BJ (cell line): Measurements from ENCODE around the gene S100A1. TPM values are rescaled to one million over a fixed set of nuclear protein-coding genes. Genes with fewer than 3 reads are reported as not detected.
"Not testable (repeated sequence)": the region's sequence is repeated elsewhere in the genome, so short reads cannot be mapped to it uniquely, and the experiment has no call there.

Source experiments
- CTCF ChIA-PET: fragments of 350-600 bp; formaldehyde crosslinking; extraction: SDS; loops from one replicate; lab custom pipeline; 2021; ENCODE audit warnings: antibody characterized with exemption, inconsistent platforms; lab: Yijun Ruan, JAX
- POLR2A ChIA-PET: fragments of 300-600 bp; sonication (Branson Sonifier 250); formaldehyde crosslinking; extraction: SDS; loops from one replicate; lab custom pipeline; 2021; ENCODE audit warnings: antibody characterized with exemption; lab: Charles Lee
- DNase-seq: peaks from one replicate; pipeline ENCODE4 v3.0.0-alpha.2; 2011; ENCODE audit warnings: low read depth
- H3K27me3 ChIP-seq: 2 replicates; pipeline ENCODE4 v1.6.0; 2011; ENCODE audit warnings: low read length; ENCODE audit not compliant: control insufficient read depth, insufficient read depth
- H3K36me3 ChIP-seq: 2 replicates; pipeline ENCODE4 v1.5.1; 2011; ENCODE audit warnings: low read length; ENCODE audit not compliant: control insufficient read depth, insufficient read depth
- H3K4me3 ChIP-seq: 2 replicates; pipeline ENCODE4 v1.5.1; 2011; ENCODE audit warnings: low read depth, mild to moderate bottlenecking, control low read depth, low read length
- CTCF ChIP-seq: IDR thresholded peaks from 2 replicates; pipeline ENCODE4 v1.5.1; 2011; ENCODE audit warnings: low read depth, mild to moderate bottlenecking, control low read depth, inconsistent platforms, low read length, moderate library complexity; ENCODE audit not compliant: insufficient read depth
- polyA plus RNA-seq: library from polyadenylated mRNA; depleted of rRNA; stranded (reverse); fragments of >200 nt; gene quantifications from 2 replicates; pipeline ENCODE4 v1.2.3, GENCODE V29; 2011

S100A1 gene
- polyA plus RNA-seq, 1 experiment = 0.71 TPM

DNA sequence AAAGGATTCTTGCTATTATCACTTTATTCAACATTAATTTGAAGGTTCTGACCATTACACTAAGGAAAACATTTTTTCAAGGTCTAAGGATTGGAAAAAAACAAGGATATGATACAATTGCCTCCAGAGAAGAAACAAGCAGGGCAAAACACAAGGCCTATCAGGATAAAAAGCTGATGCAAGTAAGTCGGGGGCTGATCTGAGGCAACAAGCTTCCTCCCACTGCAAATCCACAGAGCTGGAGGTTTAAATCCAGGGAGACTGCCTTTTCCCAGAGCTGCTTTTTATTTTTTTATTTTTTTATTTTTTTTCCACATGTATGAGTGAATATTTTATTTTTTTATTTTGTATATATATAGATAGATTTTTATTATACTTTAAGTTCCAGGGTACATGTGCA lies 43.2 kb upstream of the S100A1 start:
- no peak for DNase-seq
- no peak for TF ChIP-seq CTCF
- ChIA-PET CTCF (interaction anchor here (0.7 to 1.7 kb wide), 6 partner anchors 8 to 252 kb away, joined by 3 to 8 read pairs (median 4); partner anchors contain the start of gene S100A13), POLR2A (no interaction called here)
- H3K4me3 ChIP-seq = no peak overlapping the region
- no peaks in the 10 kb centered on the region for H3K36me3 ChIP-seq
- no peaks in the 10 kb centered on the region for H3K27me3 ChIP-seq

DNA sequence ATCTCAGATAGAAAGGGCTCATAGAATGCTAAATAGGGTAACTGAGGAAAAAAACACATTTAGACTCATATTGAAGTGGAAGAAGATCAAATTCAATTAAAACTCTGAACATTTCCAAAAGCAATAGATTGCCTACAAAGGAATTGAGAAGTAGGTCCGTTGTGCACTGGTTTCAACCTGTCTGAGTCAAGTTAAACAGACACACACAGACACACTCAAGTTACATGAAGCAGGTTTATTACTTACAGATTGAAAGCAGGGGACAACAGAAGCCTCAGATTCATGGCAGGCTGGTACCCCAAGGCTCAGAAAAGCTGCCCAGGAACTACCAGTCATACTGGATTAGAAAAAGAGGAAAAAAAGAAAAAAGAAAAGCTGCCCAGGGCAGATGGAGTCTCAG lies 41.9 kb upstream of the S100A1 start:
- H3K36me3 ChIP-seq = no peaks in the 10 kb centered on the region
- ChIA-PET CTCF (interaction anchor here (1.1 to 1.7 kb wide), 2 partner anchors 14 to 76 kb away, joined by 3 to 8 read pairs; no protein-coding TSS in a partner anchor), POLR2A (no interaction called here)
- H3K27me3 ChIP-seq = no peaks in the 10 kb centered on the region
- H3K4me3 ChIP-seq = no peak overlapping the region
- DNase-seq = no peak
- no peak for TF ChIP-seq CTCF

GRCh38 chr1:153587314-153587713 lies 40.9 kb upstream of the S100A1 start:
- Histone ChIP-seq H3K36me3 (no peaks in the 10 kb centered on the region), H3K4me3 (no peak overlapping the region), H3K27me3 (no peaks in the 10 kb centered on the region)
- POLR2A ChIA-PET = no interaction called here
- no peak for DNase-seq
- TF ChIP-seq CTCF = no peak
- CTCF ChIA-PET = interaction anchor here (1.0 kb wide), 1 partner anchor 30 kb away, joined by 4 read pairs; no protein-coding TSS in a partner anchor

GRCh38 chr1:153588033-153588432 lies 40.2 kb upstream of the S100A1 start:
- DNase-seq, CTCF ChIA-PET, POLR2A ChIA-PET, H3K36me3 ChIP-seq, H3K27me3 ChIP-seq, H3K4me3 ChIP-seq: not testable (repeated sequence)

DNA sequence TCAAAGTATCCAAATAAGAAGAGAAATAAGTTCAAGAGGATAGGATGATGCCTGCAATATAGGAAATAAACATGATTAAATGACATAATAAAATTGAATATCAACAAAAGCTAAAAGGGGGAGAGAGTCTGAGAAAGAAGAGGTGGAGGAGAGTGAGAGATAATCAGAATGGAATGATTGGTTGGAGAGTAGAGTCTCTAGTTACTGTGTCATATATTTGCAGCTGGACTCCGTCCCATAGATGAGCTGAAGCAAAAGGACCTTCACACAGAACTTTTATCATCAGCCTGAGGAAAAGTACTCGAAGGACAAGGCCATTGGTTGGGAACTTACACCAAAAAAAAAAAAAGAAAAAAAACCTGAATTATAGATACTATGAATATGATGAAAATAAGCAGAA lies 39.8 kb upstream of the S100A1 start:
- no peak for DNase-seq
- ChIA-PET POLR2A (no interaction called here), CTCF (interaction anchor here (0.6 kb wide), 1 partner anchor 161 kb away, joined by 3 read pairs; no protein-coding TSS in a partner anchor)
- no peaks in the 10 kb centered on the region for H3K27me3 ChIP-seq
- no peak overlapping the region for H3K4me3 ChIP-seq
- no peak for TF ChIP-seq CTCF
- H3K36me3 ChIP-seq = no peaks in the 10 kb centered on the region

DNA sequence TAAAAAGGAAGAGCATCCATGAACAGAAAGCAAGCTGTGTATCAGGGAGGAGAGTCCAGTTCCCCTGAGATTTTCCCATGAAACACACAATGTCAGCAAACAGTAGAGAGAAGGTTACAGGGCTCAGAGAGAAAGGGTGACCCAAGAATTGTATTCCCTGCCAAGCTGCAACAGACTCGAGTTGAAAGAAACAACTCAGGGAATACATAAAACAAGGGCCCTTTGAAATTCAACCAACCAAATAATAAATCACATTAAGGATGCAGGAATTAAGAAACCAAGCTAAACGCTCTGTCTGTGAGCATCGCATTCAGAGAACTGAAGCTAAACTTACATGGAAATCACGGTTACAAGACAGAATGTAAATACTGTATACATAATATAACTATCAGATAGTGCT lies 35.5 kb upstream of the S100A1 start:
- H3K36me3 ChIP-seq = no peaks in the 10 kb centered on the region
- ChIA-PET POLR2A (no interaction called here), CTCF (interaction anchor here (0.9 to 1.4 kb wide), 5 partner anchors 8 to 76 kb away, joined by 3 to 4 read pairs (median 3); no protein-coding TSS in a partner anchor)
- no peak overlapping the region for H3K4me3 ChIP-seq
- no peaks in the 10 kb centered on the region for H3K27me3 ChIP-seq
- no peak for TF ChIP-seq CTCF
- DNase-seq = no peak
